CD4-positive, alpha-beta memory T cell (primary cell): Measurements from ENCODE around the gene YTHDF1. TPM values are rescaled to one million over a fixed set of nuclear protein-coding genes. Genes with fewer than 3 reads are reported as not detected.

ENCODE experiments used
- CTCF ChIA-PET: fragments of 350-600 bp; sonication (Branson Sonifier 250); formaldehyde crosslinking; loops from one replicate; lab custom pipeline; 2021; ENCODE audit warnings: inconsistent platforms; ENCODE audit not compliant: partially characterized antibody; lab: Charles Lee
- POLR2A ChIA-PET: fragments of 350-600 bp; sonication (Branson Sonifier 250); formaldehyde crosslinking; loops from one replicate; lab custom pipeline; 2021; ENCODE audit not compliant: partially characterized antibody; lab: Charles Lee
- DNase-seq, 5 donors: peaks; one replicate each; pipeline versions ENCODE4 v3.0.0 to v3.0.0-alpha.2; 2020 to 2022; ENCODE audit warnings: mixed read lengths in 1 of 5
- H3K27ac ChIP-seq: one replicate; pipeline ENCODE4 v1.7.0; 2013; ENCODE audit warnings: low read depth, low read length
- H3K27me3 ChIP-seq: 2 replicates; pipeline ENCODE4 v1.7.0; 2013; ENCODE audit warnings: mild to moderate bottlenecking, low read length, moderate library complexity; ENCODE audit not compliant: insufficient read depth
- H3K36me3 ChIP-seq: 2 replicates; pipeline ENCODE4 v1.7.0; 2013; ENCODE audit warnings: mild to moderate bottlenecking, low read length, moderate library complexity; ENCODE audit not compliant: insufficient read depth
- H3K4me1 ChIP-seq: 2 replicates; pipeline ENCODE4 v1.7.0; 2013; ENCODE audit warnings: mild to moderate bottlenecking, low read length, moderate library complexity; ENCODE audit not compliant: insufficient read depth
- H3K4me3 ChIP-seq, 2 donors: one replicate each; pipeline ENCODE4 v1.7.0; 2013; ENCODE audit warnings: low read length in 2 of 2, mild to moderate bottlenecking in 1 of 2
- H3K9me3 ChIP-seq, 2 donors: one replicate each; pipeline ENCODE4 v1.7.0; 2013; ENCODE audit warnings: low read length in 2 of 2, control low read depth in 1 of 2; ENCODE audit not compliant: control insufficient read depth in 1 of 2
- H3K27ac Mint-ChIP-seq, 7 donors: one replicate each; pipeline ENCODE4 v1.8.0; 2020 to 2021; ENCODE audit warnings: mixed read lengths in 7 of 7, mild to moderate bottlenecking in 6 of 7, inconsistent platforms in 3 of 7, moderate library complexity in 3 of 7
- H3K27me3 Mint-ChIP-seq, 2 donors: one replicate each; pipeline ENCODE4 v1.8.0; 2020 to 2021; ENCODE audit warnings: mixed read lengths in 2 of 2
- H3K36me3 Mint-ChIP-seq, 2 donors: one replicate each; pipeline ENCODE4 v1.8.0; 2020 to 2021; ENCODE audit warnings: mixed read lengths in 2 of 2, inconsistent platforms in 1 of 2, mild to moderate bottlenecking in 1 of 2
- H3K4me1 Mint-ChIP-seq, 4 donors: one replicate each; pipeline ENCODE4 v1.8.0; 2020 to 2021; ENCODE audit warnings: mixed read lengths in 4 of 4, mild to moderate bottlenecking in 1 of 4
- H3K4me3 Mint-ChIP-seq, 8 donors: one replicate each; pipeline ENCODE4 v1.8.0; 2020 to 2021; ENCODE audit warnings: mixed read lengths in 8 of 8, mild to moderate bottlenecking in 7 of 8, moderate library complexity in 6 of 8, inconsistent platforms in 3 of 8
- H3K9me3 Mint-ChIP-seq, 8 donors: one replicate each; pipeline ENCODE4 v1.8.0; 2020 to 2021; ENCODE audit warnings: mixed read lengths in 8 of 8, mild to moderate bottlenecking in 5 of 8, inconsistent platforms in 3 of 8, moderate library complexity in 1 of 8
- intact Hi-C: fragments of 100-400 bp; cut with micrococcal nuclease; formaldehyde crosslinking; loops from one replicate; pipeline ENCODE4 v1.15.1; 2023
- microRNA-seq: library from miRNA; unstranded; fragments of <30 nt; microRNA quantifications from one replicate; pipeline ENCODE4 v1.2.0, GENCODE V29; 2021; ENCODE audit warnings: borderline replicate concordance, borderline number of aligned reads, borderline microRNAs expressed, mixed read lengths
- polyA plus RNA-seq, 2 donors: library from polyadenylated mRNA; unstranded; fragments of 300-500 nt; fragmentation: Illumina TruSeq; gene quantifications; one replicate each; pipeline ENCODE4 v1.2.3, GENCODE V29; 2021
- total RNA-seq, 2 experiments: library from RNA; stranded (reverse); gene quantifications; one replicate each; pipeline ENCODE4 v1.2.3, GENCODE V29; 2021

YTHDF1 gene
- total and polyA plus RNA-seq, 4 experiments from 2014 or later = 21.1 to 48.1 (median 45.4) TPM

DNA sequence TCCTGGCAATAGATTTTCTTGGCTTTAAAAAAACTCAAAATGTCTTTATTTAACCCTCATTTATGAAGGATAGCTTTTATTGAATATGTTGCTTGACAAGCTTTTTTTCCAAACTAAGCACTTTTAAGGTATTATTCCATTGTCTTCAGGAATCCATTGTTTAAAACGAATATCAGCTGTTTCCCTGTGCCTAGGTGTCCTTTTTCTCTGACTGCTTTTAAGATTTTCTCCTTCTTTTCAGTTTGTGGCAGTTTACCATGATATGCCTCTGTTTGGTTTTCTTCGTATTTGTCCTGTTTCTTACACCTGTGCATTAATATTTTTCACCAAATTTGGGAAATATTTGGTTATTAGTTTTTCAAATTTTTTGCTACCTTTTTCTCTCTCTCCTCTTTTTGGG, 68.4 kb downstream of the YTHDF1 start:
- H3K9me3 Mint-ChIP-seq = peaks cover 5 to 22% (median 17%) of the 10 kb centered on the region in 8 donors
- H3K4me3 ChIP-seq = no peak overlapping the region
- H3K4me3 Mint-ChIP-seq = no peak overlapping the region
- no peaks in the 10 kb centered on the region for H3K9me3 ChIP-seq
- peaks cover 21 to 34% of the 10 kb centered on the region in 2 donors for H3K27me3 Mint-ChIP-seq
- H3K36me3 Mint-ChIP-seq = no peaks in the 10 kb centered on the region
- intact Hi-C loops = no loop called here
- H3K27ac ChIP-seq = no peak overlapping the region
- no peak for DNase-seq
- no peaks in the 10 kb centered on the region for H3K27me3 ChIP-seq
- no peaks in the 10 kb centered on the region for H3K4me1 Mint-ChIP-seq
- no peaks in the 10 kb centered on the region for H3K4me1 ChIP-seq
- no peak overlapping the region for H3K27ac Mint-ChIP-seq
- CTCF ChIA-PET = no interaction called here
- no peaks in the 10 kb centered on the region for H3K36me3 ChIP-seq
- POLR2A ChIA-PET = no interaction called here

Small RNA genes lying within 50 kb of the gene (microRNA-seq; reads per million reads assigned to microRNA genes)
- gene MIR124-3 = not detected
- not detected for gene MIR3196

Other genes starting within 250 kb of the YTHDF1 start
- not detected for gene BHLHE23, start 209.2 kb downstream of the YTHDF1 start, total RNA-seq
- not detected for gene BHLHE23, start 209.2 kb downstream of the YTHDF1 start, polyA plus RNA-seq
- not detected for gene BIRC7, start 19.8 kb upstream of the YTHDF1 start, total RNA-seq
- gene BIRC7, start 19.8 kb upstream of the YTHDF1 start, polyA plus RNA-seq = not detected
- not detected for gene NKAIN4, start 38.3 kb upstream of the YTHDF1 start, total RNA-seq
- gene NKAIN4, start 38.3 kb upstream of the YTHDF1 start, polyA plus RNA-seq = not detected
- 100 to 1,000 TPM; 113 to 120 TPM for gene ARFGAP1, start 56.7 kb upstream of the YTHDF1 start, total RNA-seq
- gene ARFGAP1, start 56.7 kb upstream of the YTHDF1 start, polyA plus RNA-seq = 10 to 100 TPM; 11.5 to 26.0 TPM
- under 1 TPM in 1 of 2 experiments, not detected in 1; 0.11 TPM for gene COL20A1, start 77.1 kb upstream of the YTHDF1 start, total RNA-seq
- not detected for gene COL20A1, start 77.1 kb upstream of the YTHDF1 start, polyA plus RNA-seq
- not detected for gene CHRNA4, start 145.2 kb upstream of the YTHDF1 start, total RNA-seq
- gene CHRNA4, start 145.2 kb upstream of the YTHDF1 start, polyA plus RNA-seq = not detected